HepG2 (cell line): ENCODE data around the gene SPATS2. TPM values are rescaled to one million over a fixed set of nuclear protein-coding genes. Genes with fewer than 3 reads are reported as not detected.

Source experiments
- ATAC-seq: fragments of 200-7000 bp; cut with Tn5 transposase; 3 replicates; pipeline ENCODE4 v1.9.1; 2020; ENCODE audit warnings: mild to moderate bottlenecking, moderate library complexity
- BruUV-seq: library from RNA; stranded (reverse); fragments of 400-500 nt; replicated peaks from 2 replicates; lab custom pipeline; 2021; lab: Mats Ljungman, UMichigan
- CTCF ChIA-PET: fragments of 300-600 bp; formaldehyde crosslinking; extraction: SDS; loops from one replicate; lab custom pipeline; 2021; ENCODE audit warnings: low total read pairs, inconsistent platforms, low intra/inter-chr PET ratio; lab: Yijun Ruan, JAX
- POLR2A ChIA-PET: fragments of 350-600 bp; sonication (Branson Sonifier 250); formaldehyde crosslinking; loops from one replicate; lab custom pipeline; 2020; ENCODE audit warnings: antibody characterized with exemption, inconsistent platforms; lab: Yijun Ruan, JAX
- DNase-seq: peaks from one replicate; pipeline ENCODE4 v3.0.0-alpha.2; 2015; ENCODE audit warnings: low spot score
- FAIRE-seq: peaks from 3 replicates; lab custom pipeline; 2011; peaks lifted over from hg19 to GRCh38; lab: Jason Lieb, UNC
- H2AFZ ChIP-seq: one replicate; pipeline ENCODE4 v1.6.1; 2011; ENCODE audit warnings: low read length, inconsistent platforms
- H3K27ac ChIP-seq: fragments of 300-600 bp; 3 replicates; pipeline ENCODE4 v1.8.0; 2011; ENCODE audit warnings: mixed run types, mild to moderate bottlenecking, mixed read lengths, low read length, inconsistent platforms; ENCODE audit not compliant: insufficient read depth; ENCODE audit errors: extremely low read length
- H3K27me3 ChIP-seq, 2 experiments: fragments of 200-600 bp in 1 of 2; 2 replicates in 1 of 2; 3 replicates in 1 of 2; pipeline versions ENCODE4 v1.6.0 to v1.8.0; 2011; ENCODE audit warnings: low read length in 2 of 2, mild to moderate bottlenecking in 2 of 2, moderate library complexity in 2 of 2, inconsistent platforms in 1 of 2; ENCODE audit not compliant: insufficient read depth in 2 of 2, control insufficient read depth in 1 of 2
- H3K36me3 ChIP-seq, 2 experiments: fragments of 200-600 bp in 1 of 2; replicated peaks in 1 of 2; 2 replicates in 1 of 2; 3 replicates in 1 of 2; pipeline versions ENCODE4 v1.5.1 to v1.8.0; 2011; ENCODE audit warnings: low read length in 2 of 2, inconsistent platforms in 1 of 2; ENCODE audit not compliant: insufficient read depth in 2 of 2, control insufficient read depth in 1 of 2
- H3K4me1 ChIP-seq: 2 replicates; pipeline ENCODE4 v1.5.1; 2012; ENCODE audit warnings: low read length, inconsistent platforms; ENCODE audit not compliant: insufficient read depth
- H3K4me2 ChIP-seq: 2 replicates; pipeline ENCODE4 v1.6.0; 2011; ENCODE audit warnings: low read depth, low read length, inconsistent platforms
- H3K4me3 ChIP-seq, 3 experiments: fragments of 200-600 bp in 1 of 3; sonication (generic), shearing (Covaris generic) in 1 of 3; replicated peaks in 1 of 3; 2 replicates each; pipeline ENCODE4 v1.5.1; 2011 to 2016; ENCODE audit warnings: low read length in 3 of 3, inconsistent platforms in 2 of 3, low read depth in 2 of 3, mild to moderate bottlenecking in 2 of 3, control low read depth in 1 of 3, mixed read lengths in 1 of 3; ENCODE audit not compliant: insufficient read depth in 1 of 3
- H3K79me2 ChIP-seq: one replicate; pipeline ENCODE4 v1.6.1; 2011; ENCODE audit warnings: low read length, inconsistent platforms; ENCODE audit not compliant: insufficient read depth
- H3K9ac ChIP-seq: 2 replicates; pipeline ENCODE4 v1.6.0; 2011; ENCODE audit warnings: mild to moderate bottlenecking, low read depth, low read length, inconsistent platforms; ENCODE audit not compliant: insufficient read depth
- H3K9me3 ChIP-seq: 2 replicates; pipeline ENCODE4 v1.5.1; 2012; ENCODE audit warnings: mild to moderate bottlenecking, low read length
- H4K20me1 ChIP-seq: 2 replicates; pipeline ENCODE4 v1.6.0; 2011; ENCODE audit warnings: inconsistent platforms, mild to moderate bottlenecking, low read length, moderate library complexity; ENCODE audit not compliant: insufficient read depth
- ARNTL ChIP-seq: sonication (generic); formaldehyde crosslinking; IDR thresholded peaks from 2 replicates; pipeline ENCODE4 v1.4.0; 2020; ENCODE audit warnings: mild to moderate bottlenecking, missing genetic modification reagents
- CENPT ChIP-seq: sonication (generic); formaldehyde crosslinking; IDR thresholded peaks from 2 replicates; pipeline ENCODE4 v1.8.0; 2022; ENCODE audit warnings: low read depth, mild to moderate bottlenecking, moderate library complexity, missing genetic modification reagents
- CHD2 ChIP-seq: IDR thresholded peaks from 2 replicates; pipeline ENCODE4 v1.6.1; 2011; ENCODE audit warnings: low read depth, low read length, improper control_type of control experiment
- EZH2 ChIP-seq: conservative IDR thresholded peaks from 2 replicates; pipeline ENCODE4 v1.6.1; 2012; ENCODE audit warnings: mild to moderate bottlenecking, low read depth, low read length, moderate library complexity
- NCOA2 ChIP-seq: sonication (generic); formaldehyde crosslinking; IDR thresholded peaks from 2 replicates; pipeline ENCODE4 v1.8.0; 2022; ENCODE audit warnings: inconsistent platforms
- NFE2 ChIP-seq: sonication (generic); formaldehyde crosslinking; IDR thresholded peaks from 2 replicates; pipeline ENCODE4 v1.4.0; 2020; ENCODE audit warnings: missing genetic modification reagents
- NFRKB ChIP-seq: fragments of 450-650 bp; IDR thresholded peaks from 2 replicates; pipeline ENCODE4 v1.6.1; 2017
- PHB2 ChIP-seq: fragments of 450-650 bp; IDR thresholded peaks from 2 replicates; pipeline ENCODE4 v1.6.1; 2018; ENCODE audit not compliant: partially characterized antibody
- SRSF9 ChIP-seq: fragments of 200-400 bp; formaldehyde crosslinking; IDR thresholded peaks from 2 replicates; pipeline ENCODE4 v1.6.1; 2018; ENCODE audit warnings: borderline replicate concordance, mild to moderate bottlenecking, low read depth, low read length; ENCODE audit not compliant: insufficient read depth, poor library complexity, severe bottlenecking
- TRIM22 ChIP-seq: fragments of 450-650 bp; IDR thresholded peaks from 2 replicates; pipeline ENCODE4 v1.6.1; 2017
- ZFAT ChIP-seq: sonication (generic); formaldehyde crosslinking; conservative IDR thresholded peaks from 2 replicates; pipeline ENCODE4 v1.8.1; 2023; ENCODE audit warnings: missing genetic modification reagents, inconsistent platforms
- ZNF138 ChIP-seq: sonication (generic); formaldehyde crosslinking; IDR thresholded peaks from 2 replicates; pipeline ENCODE4 v1.5.0; 2020; ENCODE audit warnings: mild to moderate bottlenecking, low read depth, missing genetic modification reagents
- ZNF251 ChIP-seq: sonication (generic); formaldehyde crosslinking; IDR thresholded peaks from 2 replicates; pipeline ENCODE4 v1.9.0; 2021; ENCODE audit warnings: mild to moderate bottlenecking, missing genetic modification reagents
- ZNF296 ChIP-seq: sonication (generic); formaldehyde crosslinking; conservative IDR thresholded peaks from 2 replicates; pipeline ENCODE4 v1.5.0; 2020; ENCODE audit warnings: mild to moderate bottlenecking, missing genetic modification reagents
- ZNF30 ChIP-seq: sonication (generic); formaldehyde crosslinking; IDR thresholded peaks from 2 replicates; pipeline ENCODE4 v1.5.0; 2020; ENCODE audit warnings: mild to moderate bottlenecking, missing genetic modification reagents
- ZNF501 ChIP-seq: sonication (generic); formaldehyde crosslinking; IDR thresholded peaks from 2 replicates; pipeline ENCODE4 v1.5.1; 2020; ENCODE audit warnings: mild to moderate bottlenecking, moderate library complexity, missing genetic modification reagents
- ZNF569 ChIP-seq: sonication (generic); formaldehyde crosslinking; IDR thresholded peaks from 2 replicates; pipeline ENCODE4 v1.5.0; 2020; ENCODE audit warnings: mild to moderate bottlenecking, missing genetic modification reagents, moderate library complexity, borderline replicate concordance
- ZNF670 ChIP-seq: sonication (generic); formaldehyde crosslinking; IDR thresholded peaks from 2 replicates; pipeline ENCODE4 v1.8.0; 2022; ENCODE audit warnings: mild to moderate bottlenecking, missing genetic modification reagents, borderline replicate concordance
- WGBS: methylation state at CpG from one replicate; pipeline ENCODE4 v1.1.6; 2017; ENCODE audit warnings: low lambda C conversion rate; 5-methylcytosine and 5-hydroxymethylcytosine counted together
- in situ Hi-C: cut with HindIII; loops from 2 replicates; pipeline ENCODE4 v1.10.0; 2017; ENCODE audit warnings: low pct_unique_long_range_greater_than_20kb; ENCODE audit not compliant: extremely low pct_ligation_motif_present
- intact Hi-C: fragments of 100-400 bp; cut with micrococcal nuclease; formaldehyde crosslinking; loops from one replicate; pipeline ENCODE4 v1.10.0; 2022; ENCODE audit not compliant: unreplicated experiment
- polyA plus RNA-seq, 8 experiments: library from polyadenylated mRNA; depleted of rRNA in 3 of 8; stranded (reverse) in 7 of 8; unstranded in 1 of 8; fragments of >200 nt; fragmentation: Illumina TruSeq in 4 of 8; extraction: Trizol in 4 of 8; gene quantifications; 2 replicates each; pipeline versions ENCODE4 v1.2.1 to v1.2.3, GENCODE V29; 2011 to 2016; ENCODE audit warnings: low read depth in 4 of 8, missing spikeins in 1 of 8, mixed read lengths in 1 of 8; ENCODE audit not compliant: insufficient read depth in 1 of 8
- total RNA-seq, 5 experiments: library from RNA; depleted of rRNA; stranded (reverse); fragments of >200 nt; fragmentation: Illumina TruSeq; extraction: Trizol; gene quantifications; 2 replicates each; pipeline ENCODE4 v1.2.3, GENCODE V29; 2016; ENCODE audit warnings: low read depth in 1 of 5
- TF ChIP-seq, protein P1 (sequence below): sonication (generic); formaldehyde crosslinking; conservative IDR thresholded peaks from 2 replicates; pipeline ENCODE4 v1.4.0; 2020; ENCODE audit warnings: missing genetic modification reagents
- TF ChIP-seq, protein P2 (sequence below): sonication (generic); formaldehyde crosslinking; conservative IDR thresholded peaks from 2 replicates; pipeline ENCODE4 v1.4.0; 2020; ENCODE audit warnings: missing genetic modification reagents

The SPATS2 gene
- total and polyA plus RNA-seq, 2 of the 13 experiments (the other 11 are each of a cell fraction or from before 2014, with no cell fraction given), result 19.3 to 28.1 TPM

DNA sequence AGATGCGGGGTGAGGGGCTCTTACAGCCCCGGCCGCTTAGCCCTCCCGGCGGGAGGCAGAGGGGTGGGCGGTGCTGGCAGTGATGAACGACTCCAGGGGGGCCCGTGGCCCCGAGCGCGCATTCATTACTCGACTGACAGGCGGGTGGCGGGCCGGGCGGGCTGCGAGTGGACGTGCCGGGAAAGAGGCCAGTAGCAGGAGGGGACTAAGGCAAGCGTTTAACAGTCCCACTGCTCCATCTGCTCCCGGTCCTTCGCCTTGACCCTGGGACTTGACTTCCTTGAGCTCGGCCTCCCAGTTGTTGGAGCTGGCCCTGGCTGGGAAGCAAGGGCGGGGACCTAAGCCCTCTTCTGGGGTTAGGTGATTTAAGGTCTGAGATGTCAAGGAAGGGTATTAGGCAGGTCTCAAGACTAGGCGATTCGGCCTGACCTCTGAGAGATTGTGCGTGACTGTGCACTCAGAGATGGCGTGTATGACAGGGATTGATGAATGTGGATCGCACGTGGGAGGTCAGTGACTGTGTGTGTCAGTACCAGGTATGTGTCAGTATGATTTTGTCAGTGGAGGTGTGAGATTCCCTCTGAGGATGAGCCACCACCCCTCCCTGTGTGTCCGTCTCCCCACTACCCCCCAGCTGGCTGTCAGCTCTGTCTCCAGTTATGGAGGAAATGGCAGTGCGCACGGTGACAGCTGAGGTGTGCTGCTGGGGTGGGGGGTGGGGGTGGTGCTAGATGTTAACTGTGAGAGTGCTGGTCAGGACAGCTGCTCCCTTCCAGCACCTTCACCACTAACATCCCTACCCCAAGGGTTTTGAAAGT lies 24.1 kb upstream of the SPATS2 start (continued):
- TF ChIP-seq EZH2 (0 out of 2 replicates have a peak, but pooled peaks have one; percentile 31), ZNF501 (CRISPR knock-in tag) (0 out of 2 replicates have a peak, but pooled peaks have one; percentile 10), CENPT (CRISPR knock-in tag) (no peak)
- TF ChIP-seq, all 625 proteins: peak for 5

DNA sequence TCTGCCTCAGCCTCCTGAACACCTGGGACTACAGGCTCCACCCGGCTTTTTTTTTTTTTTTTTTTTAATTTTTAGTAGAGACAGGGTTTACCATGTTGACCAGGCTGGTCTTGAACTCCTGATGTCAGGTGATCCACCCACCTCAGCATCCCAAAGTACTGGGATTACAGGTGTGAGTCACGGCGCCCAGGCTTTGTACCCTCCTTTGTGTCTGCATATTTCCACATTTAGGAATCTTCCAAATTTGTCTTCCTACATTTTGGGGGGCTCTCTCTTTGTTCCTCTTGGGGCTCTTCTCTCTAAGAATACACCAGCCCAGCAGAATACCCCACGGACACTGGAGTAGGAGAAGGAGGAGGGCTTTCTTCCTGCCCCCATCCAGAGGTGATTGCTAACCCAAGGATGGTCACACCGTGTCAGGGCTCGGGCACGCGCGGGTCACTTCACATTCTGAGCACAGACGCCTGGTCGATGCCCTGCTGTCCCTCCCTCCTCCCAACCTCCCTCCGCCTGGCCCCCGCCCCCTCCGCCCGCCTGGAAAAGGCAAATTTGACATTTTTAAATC lies 22.7 kb upstream of the SPATS2 start:
- no peak overlapping the region for H3K27ac ChIP-seq
- WGBS, result 2% methylated on average over 15 of the region's 15 CpGs
- ATAC-seq (no peak), DNase-seq (no peak), FAIRE-seq (no peak)
- in situ Hi-C loops (loop anchor here (10.0 kb wide), 1 partner anchor 60 kb away; no protein-coding TSS in a partner anchor), intact Hi-C loops (no loop called here)
- 0 out of 2 replicates have a peak, but pooled peaks cover 6% of the 10 kb centered on the region for H4K20me1 ChIP-seq
- H3K9ac ChIP-seq, result no peak overlapping the region
- peaks cover 14% of the 10 kb centered on the region for H3K79me2 ChIP-seq
- no peak overlapping the region for H2AFZ ChIP-seq
- H3K9me3 ChIP-seq, result no peaks in the 10 kb centered on the region
- peak overlapping the region in 1 of 3 experiments; percentile 32; a peak in 2 of 6 replicates for H3K4me3 ChIP-seq
- peaks cover 62% of the 10 kb centered on the region for H3K4me1 ChIP-seq
- TF ChIP-seq, protein P1, sequence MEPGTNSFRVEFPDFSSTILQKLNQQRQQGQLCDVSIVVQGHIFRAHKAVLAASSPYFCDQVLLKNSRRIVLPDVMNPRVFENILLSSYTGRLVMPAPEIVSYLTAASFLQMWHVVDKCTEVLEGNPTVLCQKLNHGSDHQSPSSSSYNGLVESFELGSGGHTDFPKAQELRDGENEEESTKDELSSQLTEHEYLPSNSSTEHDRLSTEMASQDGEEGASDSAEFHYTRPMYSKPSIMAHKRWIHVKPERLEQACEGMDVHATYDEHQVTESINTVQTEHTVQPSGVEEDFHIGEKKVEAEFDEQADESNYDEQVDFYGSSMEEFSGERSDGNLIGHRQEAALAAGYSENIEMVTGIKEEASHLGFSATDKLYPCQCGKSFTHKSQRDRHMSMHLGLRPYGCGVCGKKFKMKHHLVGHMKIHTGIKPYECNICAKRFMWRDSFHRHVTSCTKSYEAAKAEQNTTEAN (CRISPR knock-in tag), result no peak
- TF ChIP-seq NFRKB, result no peak
- no peak for TF ChIP-seq SRSF9
- no peak for TF ChIP-seq ZNF569 (CRISPR knock-in tag)
- TF ChIP-seq ZFAT (CRISPR knock-in tag), result no peak
- no peak for TF ChIP-seq ARNTL (CRISPR knock-in tag)
- TF ChIP-seq PHB2, result no peak
- TF ChIP-seq, protein P2, sequence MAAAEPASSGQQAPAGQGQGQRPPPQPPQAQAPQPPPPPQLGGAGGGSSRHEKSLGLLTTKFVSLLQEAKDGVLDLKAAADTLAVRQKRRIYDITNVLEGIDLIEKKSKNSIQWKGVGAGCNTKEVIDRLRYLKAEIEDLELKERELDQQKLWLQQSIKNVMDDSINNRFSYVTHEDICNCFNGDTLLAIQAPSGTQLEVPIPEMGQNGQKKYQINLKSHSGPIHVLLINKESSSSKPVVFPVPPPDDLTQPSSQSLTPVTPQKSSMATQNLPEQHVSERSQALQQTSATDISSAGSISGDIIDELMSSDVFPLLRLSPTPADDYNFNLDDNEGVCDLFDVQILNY (CRISPR knock-in tag), result no peak
- TF ChIP-seq ZNF30, result no peak
- no peak for TF ChIP-seq ZNF251
- no peak for TF ChIP-seq ZNF138 (CRISPR knock-in tag)
- TF ChIP-seq NCOA2, result no peak
- no peak for TF ChIP-seq ZNF296 (CRISPR knock-in tag)
- TF ChIP-seq ZNF670, result no peak
- TF ChIP-seq TRIM22, result no peak
- TF ChIP-seq CHD2, result no peak
- no peak for TF ChIP-seq NFE2 (CRISPR knock-in tag)
- H3K27me3 ChIP-seq, result peaks cover 19 to 69% of the 10 kb centered on the region in 2 experiments; a peak in 4 of 5 replicates
- peak overlapping the region; percentile 98 for H3K4me2 ChIP-seq
- POLR2A ChIA-PET, result no interaction called here
- CTCF ChIA-PET, result no interaction called here
- no TSS peak for BruUV-seq
- no peaks in the 10 kb centered on the region for H3K36me3 ChIP-seq
